B cell (primary cell): ENCODE data around the gene MEX3A. TPM values are rescaled to one million over a fixed set of nuclear protein-coding genes. Genes with fewer than 3 reads are reported as not detected.

Experiments used
- ATAC-seq: fragments of 200-7000 bp; cut with Tn5 transposase; one replicate; pipeline ENCODE4 v1.10.0; 2021; ENCODE audit warnings: low read depth, mild to moderate bottlenecking, moderate number of reproducible peaks, moderate library complexity
- CTCF ChIA-PET: fragments of 350-600 bp; sonication (Branson Sonifier 250); formaldehyde crosslinking; loops from one replicate; lab custom pipeline; 2021; ENCODE audit warnings: antibody characterized with exemption, inconsistent platforms; lab: Charles Lee
- POLR2A ChIA-PET: fragments of 350-600 bp; sonication (Branson Sonifier 250); formaldehyde crosslinking; loops from one replicate; lab custom pipeline; 2021; ENCODE audit warnings: antibody characterized with exemption; lab: Charles Lee
- DNase-seq: peaks from one replicate; pipeline ENCODE4 v3.0.0; 2013
- H2AFZ ChIP-seq: 2 replicates; pipeline ENCODE4 v1.6.1; 2012; ENCODE audit warnings: mild to moderate bottlenecking, low read depth, low read length; ENCODE audit not compliant: insufficient read depth, poor library complexity, severe bottlenecking
- H3K27ac ChIP-seq, 2 donors: 1 replicate in 1 of 2; 2 replicates in 1 of 2; pipeline ENCODE4 v1.5.1; 2012 to 2013; ENCODE audit warnings: low read length in 2 of 2, mild to moderate bottlenecking in 2 of 2, moderate library complexity in 1 of 2
- H3K27me3 ChIP-seq, 4 experiments: fragments of 200-600 bp in 1 of 4; sonication (generic) in 1 of 4; replicated peaks in 1 of 4; 1 replicate in 2 of 4; 2 replicates in 2 of 4; pipeline versions ENCODE4 v1.6.1 to v1.7.0; 2013 to 2016; ENCODE audit warnings: low read length in 3 of 4, mild to moderate bottlenecking in 2 of 4, mixed read lengths in 1 of 4, moderate library complexity in 1 of 4; ENCODE audit not compliant: insufficient read depth in 4 of 4, control insufficient read depth in 3 of 4; ENCODE audit errors: control extremely low read depth in 1 of 4
- H3K36me3 ChIP-seq, 2 experiments: replicated peaks in 1 of 2; 1 replicate in 1 of 2; 2 replicates in 1 of 2; pipeline versions ENCODE4 v1.6.1 to v1.7.1; 2013; ENCODE audit warnings: low read length in 1 of 2; ENCODE audit not compliant: insufficient read depth in 2 of 2, control insufficient read depth in 1 of 2; ENCODE audit errors: control extremely low read depth in 1 of 2, extremely low read depth in 1 of 2
- H3K4me1 ChIP-seq, 2 donors: fragments of 200-600 bp in 1 of 2; sonication (generic) in 1 of 2; 1 replicate in 1 of 2; 2 replicates in 1 of 2; pipeline versions ENCODE4 v1.5.1 to v1.6.1; 2013 to 2017; ENCODE audit warnings: low read length in 2 of 2; ENCODE audit not compliant: control insufficient read depth in 2 of 2, insufficient read depth in 2 of 2
- H3K4me2 ChIP-seq: replicated peaks from 2 replicates; pipeline ENCODE3; 2012; ENCODE audit warnings: mild to moderate bottlenecking, low read depth, low read length; ENCODE audit not compliant: poor library complexity, severe bottlenecking
- H3K4me3 ChIP-seq, 5 experiments: fragments of 200-600 bp in 1 of 5; sonication (generic) in 1 of 5; 1 replicate in 3 of 5; 2 replicates in 2 of 5; pipeline versions ENCODE4 v1.5.1 to v1.7.0; 2011 to 2016; ENCODE audit warnings: low read length in 4 of 5, mild to moderate bottlenecking in 4 of 5, low read depth in 2 of 5, control low read depth in 1 of 5, moderate library complexity in 1 of 5; ENCODE audit not compliant: insufficient read depth in 1 of 5; ENCODE audit errors: control extremely low read depth in 1 of 5, extremely low read depth in 1 of 5
- H3K79me2 ChIP-seq: fragments of 200-600 bp; sonication (generic); one replicate; pipeline ENCODE4 v1.6.0; 2016; ENCODE audit warnings: low read length; ENCODE audit not compliant: control insufficient read depth, insufficient read depth
- H3K9ac ChIP-seq: fragments of 200-600 bp; sonication (generic); 2 replicates; pipeline ENCODE4 v1.6.1; 2017; ENCODE audit warnings: mild to moderate bottlenecking, low read length, moderate library complexity
- H3K9me3 ChIP-seq, 3 donors: one replicate each; pipeline versions ENCODE4 v1.6.1 to v1.7.1; 2013; ENCODE audit warnings: low read length in 2 of 3; ENCODE audit not compliant: control insufficient read depth in 2 of 3, insufficient read depth in 1 of 3; ENCODE audit errors: control extremely low read depth in 1 of 3
- H4K20me1 ChIP-seq: 2 replicates; pipeline ENCODE4 v1.6.0; 2012; ENCODE audit warnings: mild to moderate bottlenecking, low read length; ENCODE audit not compliant: insufficient read depth, control insufficient read depth, poor library complexity, severe bottlenecking
- H3K27ac Mint-ChIP-seq: one replicate; pipeline ENCODE4 v1.8.0; 2021; ENCODE audit warnings: mixed read lengths
- H3K27me3 Mint-ChIP-seq: one replicate; pipeline ENCODE4 v1.8.0; 2021; ENCODE audit warnings: mixed read lengths
- H3K4me1 Mint-ChIP-seq: one replicate; pipeline ENCODE4 v1.8.0; 2021; ENCODE audit warnings: mixed read lengths
- H3K4me3 Mint-ChIP-seq: one replicate; pipeline ENCODE4 v1.8.0; 2021; ENCODE audit warnings: mixed read lengths
- H3K9me3 Mint-ChIP-seq: one replicate; pipeline ENCODE4 v1.8.0; 2022; ENCODE audit warnings: mixed read lengths; ENCODE audit not compliant: insufficient read depth
- CTCF ChIP-seq: fragments of 200-600 bp; IDR thresholded peaks from one replicate; pipeline ENCODE4 v1.8.0; 2022; ENCODE audit warnings: antibody characterized with exemption, mild to moderate bottlenecking
- EZH2 ChIP-seq: IDR thresholded peaks from 2 replicates; pipeline ENCODE4 v1.6.1; 2012; ENCODE audit warnings: borderline replicate concordance, low read depth, mild to moderate bottlenecking, moderate library complexity, low read length; ENCODE audit not compliant: insufficient read depth, poor library complexity, severe bottlenecking
- WGBS: methylation state at CpG from one replicate; pipeline ENCODE4 v1.1.5; 2013; ENCODE audit warnings: missing lambda C conversion rate; ENCODE audit not compliant: insufficient coverage; 5-methylcytosine and 5-hydroxymethylcytosine counted together
- intact Hi-C: fragments of 100-400 bp; cut with micrococcal nuclease; formaldehyde crosslinking; loops from one replicate; pipeline ENCODE4 v1.10.0; 2022
- polyA plus RNA-seq: library from polyadenylated mRNA; depleted of rRNA; stranded (reverse); fragments of >200 nt; gene quantifications from 2 replicates; pipeline ENCODE4 v1.2.3, GENCODE V29; 2012
- total RNA-seq, 2 donors: library from RNA; stranded (reverse); fragments of 120-200 nt in 1 of 2; gene quantifications; 1 replicate in 1 of 2; 2 replicates in 1 of 2; pipeline versions ENCODE4 v1.2.3 to v1.2.4, GENCODE V29; 2013 to 2022

Gene MEX3A
- total and polyA plus RNA-seq, 2 donors (not counting 1 experiment from before 2014, with no cell fraction given): 0.27 to 1.1 TPM

- Histone ChIP-seq H3K79me2 (no peaks in the 10 kb centered on the region), H3K4me2 (no peak overlapping the region), H4K20me1 (no peaks in the 10 kb centered on the region), H3K9me3 (no peaks in the 10 kb centered on the region), H3K9ac (no peak overlapping the region), H3K27ac (no peak overlapping the region), H2AFZ (no peak overlapping the region), H3K4me1 (peaks cover 9 to 11% of the 10 kb centered on the region in 2 donors), H3K27me3 (peaks cover 0 to 21% (median 7%) of the 10 kb centered on the region in 4 experiments), H3K4me3 (no peak overlapping the region), H3K36me3 (no peaks in the 10 kb centered on the region)
- H3K27me3 Mint-ChIP-seq: peaks cover 10% of the 10 kb centered on the region
- WGBS: 44% methylated on average over 14 of the region's 14 CpGs
- peak overlapping the region; percentile 74 for H3K27ac Mint-ChIP-seq
- ChIA-PET POLR2A (no interaction called here), CTCF (interaction anchor here (0.7 to 23.7 kb wide), 13 partner anchors 8 to 228 kb away, joined by 3 to 970 read pairs (median 5); partner anchors contain the start of genes LMNA and MEX3A)
- TF ChIP-seq CTCF: peak; percentile 91
- TF ChIP-seq EZH2: no peak
- peaks cover 6% of the 10 kb centered on the region for H3K4me1 Mint-ChIP-seq
- ATAC-seq (peak; percentile 96), DNase-seq (peak; percentile 91)
- intact Hi-C loops: loop anchor here (1.0 kb wide), 2 partner anchors 39 to 134 kb away; no protein-coding TSS in a partner anchor
- no peak overlapping the region for H3K4me3 Mint-ChIP-seq
- no peaks in the 10 kb centered on the region for H3K9me3 Mint-ChIP-seq
Observed at GRCh38 chr1:156090840-156091188, 8.5 kb upstream of the MEX3A start.

GRCh38 chr1:156090138-156090839 lies 8.0 kb upstream of the MEX3A start:
- no peak overlapping the region for H2AFZ ChIP-seq
- H3K9ac ChIP-seq: no peak overlapping the region
- H4K20me1 ChIP-seq: no peaks in the 10 kb centered on the region
- H3K79me2 ChIP-seq: no peaks in the 10 kb centered on the region
- H3K36me3 ChIP-seq: no peaks in the 10 kb centered on the region
- WGBS: 10% methylated on average over 4 of the region's 5 CpGs
- Mint-ChIP-seq H3K27ac (peak overlapping the region; percentile 74), H3K9me3 (no peaks in the 10 kb centered on the region), H3K4me3 (no peak overlapping the region), H3K27me3 (peaks cover 10% of the 10 kb centered on the region), H3K4me1 (peaks cover 3% of the 10 kb centered on the region)
- no peak overlapping the region for H3K27ac ChIP-seq
- ATAC-seq (no peak), DNase-seq (no peak)
- H3K4me3 ChIP-seq: no peak overlapping the region
- CTCF ChIA-PET: interaction anchor here (0.6 to 23.7 kb wide), 12 partner anchors 9 to 810 kb away, joined by 3 to 970 read pairs (median 4); partner anchors contain the start of gene LMNA
- POLR2A ChIA-PET: no interaction called here
- TF ChIP-seq CTCF: no peak
- no peak for TF ChIP-seq EZH2
- no peak overlapping the region for H3K4me2 ChIP-seq
- intact Hi-C loops: loop anchor here (1.0 kb wide), 2 partner anchors 40 to 135 kb away; no protein-coding TSS in a partner anchor
- H3K4me1 ChIP-seq: peaks cover 6 to 7% of the 10 kb centered on the region in 2 donors
- no peaks in the 10 kb centered on the region for H3K9me3 ChIP-seq
- H3K27me3 ChIP-seq: peaks cover 0 to 24% (median 9%) of the 10 kb centered on the region in 4 experiments
